ENCODE measurements around the gene MMP13.
"Not testable (repeated sequence)": the region's sequence is repeated elsewhere in the genome, so short reads cannot be mapped to it uniquely, and the experiment has no call there.

Gene MMP13

DNA sequence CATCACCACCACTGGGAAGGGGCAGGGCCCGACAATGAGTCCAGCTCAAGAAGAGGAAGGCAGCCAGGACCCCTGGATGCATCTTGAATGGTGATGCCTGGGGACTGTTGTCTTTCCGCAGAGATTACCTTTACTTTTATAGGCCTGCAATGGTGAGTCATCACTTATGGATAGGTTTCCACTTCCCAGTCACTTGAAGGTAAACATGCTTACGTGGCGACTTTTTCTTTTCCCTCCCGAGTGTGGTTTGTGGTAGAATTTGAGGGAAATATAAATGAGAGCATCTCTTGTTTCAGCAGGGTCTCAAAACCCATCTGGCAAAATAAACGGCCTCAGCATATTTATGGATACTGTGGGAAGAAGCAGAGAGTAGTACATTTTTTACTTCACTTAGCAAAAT, at the start of gene MMP13:
TSS of gene MMP13 (minus strand) at position 109 of the 400 bp plus-strand sequence. CDS start at position 82, 27 bp downstream.
- DNase-seq (ENCODE audit: low spot score): peak; percentile 46

DNA sequence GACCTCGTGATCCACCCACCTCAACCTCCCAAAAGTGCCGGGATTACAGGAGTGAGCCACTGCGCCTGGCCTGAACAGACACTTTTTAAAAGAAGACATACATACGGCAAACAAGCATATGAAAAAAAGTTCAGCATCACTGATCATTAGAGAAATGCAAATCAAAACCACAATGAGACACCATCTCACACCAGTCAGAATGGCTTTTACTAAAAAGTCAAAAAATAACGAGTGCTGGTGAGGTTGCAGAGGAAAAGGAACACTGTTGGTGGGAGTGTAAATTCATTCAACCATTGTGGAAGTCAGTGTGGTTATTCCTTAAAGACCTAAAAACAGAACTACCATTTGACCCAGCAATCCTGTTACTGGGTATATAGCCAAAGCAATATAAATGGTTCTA, 48.7 kb upstream of the MMP13 start:
- DNase-seq (ENCODE audit: low spot score): not testable (repeated sequence)

DNA sequence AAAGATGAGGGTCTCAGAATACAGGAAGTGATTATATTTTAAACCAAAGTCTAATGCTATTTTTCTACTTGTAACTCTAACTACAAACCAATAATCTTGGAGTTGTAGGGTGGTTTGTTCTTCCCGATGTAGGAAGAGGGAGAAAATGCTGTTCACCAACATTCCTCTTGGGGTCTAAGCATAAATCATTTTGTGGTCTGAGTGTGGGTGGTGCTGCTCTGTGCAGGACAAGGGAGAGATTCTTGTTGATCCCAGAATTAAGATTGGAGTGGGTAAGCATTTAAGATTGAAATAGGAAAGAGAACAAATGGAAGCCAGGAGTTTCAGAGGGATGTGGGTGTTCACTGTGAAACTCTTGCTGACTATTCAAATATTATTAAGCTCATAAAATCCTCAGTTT, 38.6 kb upstream of the MMP13 start:
- no peak for DNase-seq (ENCODE audit: low spot score)

DNA sequence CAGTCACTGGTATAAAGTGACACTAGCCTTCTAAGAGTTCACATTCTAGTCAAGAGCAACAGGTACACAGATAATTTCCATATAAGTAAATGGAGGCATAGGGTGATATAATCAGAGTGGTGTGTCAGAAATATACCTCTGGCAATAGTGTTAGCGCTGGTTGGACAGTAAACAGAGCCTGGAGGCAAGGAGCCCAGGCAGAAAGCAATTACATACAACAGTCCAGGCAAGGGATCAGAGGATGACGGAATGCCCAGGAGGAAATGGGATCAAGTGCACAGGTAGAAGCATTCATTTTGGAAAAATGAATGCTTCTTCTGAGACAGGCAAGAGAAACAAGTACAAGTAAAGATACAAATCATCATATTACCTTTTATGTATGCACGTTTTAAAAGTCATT, 36.2 kb upstream of the MMP13 start:
- no peak for DNase-seq (ENCODE audit: low spot score)

DNA sequence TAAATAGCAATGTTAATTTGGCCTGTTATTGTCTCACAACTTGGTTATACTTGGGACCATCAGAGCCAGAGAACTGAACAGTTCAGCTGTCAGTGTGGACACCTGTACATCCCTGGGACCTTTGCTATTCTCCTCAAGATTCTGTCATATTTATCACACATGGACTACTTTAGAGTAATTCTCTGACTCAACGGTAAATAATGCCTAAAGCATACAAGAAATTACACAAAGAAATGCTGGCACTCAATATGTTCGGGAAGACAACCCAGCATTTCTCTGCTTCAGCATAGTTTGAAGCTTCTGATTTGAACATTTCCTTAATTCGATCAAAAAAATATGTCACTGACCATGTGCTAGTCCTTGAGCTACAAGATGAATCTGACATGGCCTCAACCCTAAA, 34.6 kb upstream of the MMP13 start:
- no peak for DNase-seq (ENCODE audit: low spot score)

DNA sequence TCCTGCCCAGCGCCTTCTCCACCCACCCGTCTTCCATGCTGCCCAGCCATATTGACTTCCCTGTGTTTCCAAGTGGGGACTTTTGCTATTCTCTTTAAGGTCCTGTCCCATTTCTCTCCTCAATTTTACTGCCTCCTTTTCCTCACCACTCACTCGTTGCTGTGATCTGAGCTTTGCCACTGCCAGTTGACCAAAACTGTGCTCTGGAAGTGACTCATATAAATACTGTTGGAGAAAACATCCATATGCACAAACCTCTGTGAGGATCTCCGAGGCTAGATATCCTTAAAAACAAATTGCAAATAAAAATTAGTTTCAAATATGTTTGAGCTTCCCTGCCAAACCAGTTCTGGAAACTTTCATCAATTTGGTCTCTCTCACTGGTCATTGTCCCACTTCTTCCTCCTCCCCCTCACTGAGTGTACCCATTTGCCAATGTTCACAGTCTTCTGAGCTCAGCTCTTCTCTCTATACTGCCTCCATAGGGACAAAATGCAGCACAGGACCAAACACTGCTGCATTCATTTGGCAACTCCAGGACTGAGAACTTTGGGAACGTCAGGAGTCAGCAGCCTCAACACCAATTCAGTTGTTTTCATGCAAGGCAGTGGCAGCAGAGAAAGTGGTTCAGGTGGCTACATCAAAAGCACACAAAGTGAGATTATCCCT, 34.0 kb upstream of the MMP13 start:
- DNase-seq (ENCODE audit: low spot score): no peak

DNA sequence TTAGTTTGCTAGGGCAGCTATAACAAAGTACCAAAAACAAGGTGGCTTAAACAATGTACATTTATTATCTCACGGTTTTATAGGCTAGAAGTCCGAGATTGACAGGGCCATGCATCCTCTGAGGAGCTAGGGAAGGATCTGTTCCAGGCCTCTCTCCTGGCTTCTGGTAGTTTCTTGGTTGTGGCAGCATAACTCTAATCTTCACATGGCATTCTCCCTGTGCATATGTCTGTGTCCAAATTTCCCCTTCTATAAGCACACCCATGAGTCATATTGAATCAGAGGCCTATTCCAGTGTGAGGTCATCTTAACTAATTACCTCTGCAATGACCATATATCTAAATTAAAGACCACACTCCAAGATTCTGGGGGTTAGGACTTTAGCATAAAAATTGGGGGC, 31.3 kb upstream of the MMP13 start:
- no peak for DNase-seq (ENCODE audit: low spot score)

DNA sequence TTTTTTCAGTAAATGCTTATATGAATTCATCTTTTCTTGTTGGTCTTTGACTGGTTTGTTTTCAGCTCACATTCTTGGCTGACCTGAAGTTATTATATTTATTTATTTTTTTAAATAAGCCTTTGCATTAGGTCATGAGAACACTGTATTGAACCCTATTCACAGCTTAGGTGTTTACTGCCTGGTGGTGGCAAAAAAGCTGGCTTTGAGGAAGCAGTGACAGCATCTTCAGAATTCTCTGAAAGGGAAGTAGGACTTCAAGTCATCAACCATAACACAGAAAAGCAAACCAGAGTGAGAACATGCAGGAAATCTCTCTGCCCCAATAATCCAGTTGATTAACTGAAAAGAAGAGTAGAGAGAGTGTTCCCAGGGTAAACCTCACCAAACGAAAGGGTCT, 30.3 kb upstream of the MMP13 start:
- no peak for DNase-seq (ENCODE audit: low spot score)

DNA sequence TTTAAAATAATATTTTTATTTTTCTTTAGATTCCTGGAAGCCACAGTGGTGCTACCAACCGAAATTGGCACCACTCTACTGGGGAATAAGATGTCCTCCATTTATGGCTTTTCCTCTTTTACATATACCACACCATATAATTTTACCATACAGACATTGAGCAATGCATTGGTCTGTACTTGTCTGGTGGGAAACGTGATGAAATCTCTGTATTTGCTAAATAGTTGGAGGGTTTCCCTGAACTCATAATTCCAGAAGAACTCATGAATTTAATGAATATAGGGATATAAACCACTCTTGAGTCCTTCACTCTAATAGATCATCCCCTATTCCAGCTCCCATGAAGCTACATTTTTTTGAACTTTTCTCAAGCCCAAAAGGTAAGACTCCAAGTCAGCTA, 28.0 kb upstream of the MMP13 start:
- no peak for DNase-seq (ENCODE audit: low spot score)

DNA sequence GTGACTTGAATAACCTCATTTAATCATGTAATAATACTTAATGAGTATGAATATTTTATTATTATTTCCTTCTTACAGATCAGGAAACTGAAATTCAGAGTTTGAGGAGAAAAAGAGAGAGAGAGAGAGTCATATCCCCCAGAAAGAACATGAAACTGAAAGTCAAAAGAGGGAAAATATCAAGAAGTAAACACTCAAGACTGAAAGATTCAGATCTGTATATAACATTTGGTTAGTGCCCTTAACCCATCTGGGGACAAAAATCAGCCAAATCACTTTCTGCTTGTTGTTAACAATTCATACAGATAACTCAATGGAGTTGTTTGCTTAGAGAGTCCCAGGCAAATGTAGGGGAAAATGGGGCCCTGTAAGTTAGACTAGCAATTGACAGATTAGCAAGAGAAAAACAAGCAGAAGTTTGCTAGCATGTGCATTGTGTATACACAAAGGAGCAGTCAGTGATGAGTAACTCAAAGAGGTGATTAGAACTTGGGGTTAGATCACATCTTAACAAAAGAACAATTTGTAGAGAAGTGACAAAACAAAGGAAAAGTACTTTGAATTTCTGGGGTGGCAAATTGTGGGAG, 25.9 kb upstream of the MMP13 start:
- DNase-seq (ENCODE audit: low spot score): no peak

DNA sequence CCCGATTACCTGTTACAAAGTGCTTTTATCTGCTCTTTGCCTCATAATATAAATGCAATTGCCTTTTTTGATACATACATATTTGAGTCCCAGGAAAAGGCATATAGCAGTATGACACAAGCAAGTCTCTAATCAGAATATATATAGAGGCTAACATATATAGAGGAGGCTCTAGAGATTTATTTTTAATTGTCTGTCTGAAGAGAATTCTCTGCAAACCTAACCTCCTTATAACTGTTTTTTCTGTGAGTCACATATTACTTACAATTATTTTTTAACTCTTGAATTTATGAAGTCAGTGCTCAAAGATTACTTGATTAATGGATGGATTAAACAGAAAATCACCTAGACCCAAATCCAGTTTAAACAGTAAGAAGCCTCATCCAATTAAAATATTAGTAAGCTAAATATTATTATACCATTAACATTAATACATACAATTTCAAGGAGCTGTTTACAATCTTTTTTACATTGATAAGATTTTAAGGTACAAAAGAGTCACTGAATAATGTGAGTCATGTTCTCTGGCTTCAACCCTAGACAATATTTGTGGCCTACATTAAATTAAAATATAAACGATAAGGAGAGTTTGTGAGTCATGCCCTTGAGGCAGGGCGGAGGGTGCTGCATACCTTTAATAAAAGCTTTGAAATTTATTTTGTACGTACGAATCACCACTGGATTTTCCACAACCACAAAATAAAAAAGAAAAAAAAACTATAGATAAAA, 19.2 kb upstream of the MMP13 start:
- DNase-seq (ENCODE audit: low spot score): peak; percentile 51

DNA sequence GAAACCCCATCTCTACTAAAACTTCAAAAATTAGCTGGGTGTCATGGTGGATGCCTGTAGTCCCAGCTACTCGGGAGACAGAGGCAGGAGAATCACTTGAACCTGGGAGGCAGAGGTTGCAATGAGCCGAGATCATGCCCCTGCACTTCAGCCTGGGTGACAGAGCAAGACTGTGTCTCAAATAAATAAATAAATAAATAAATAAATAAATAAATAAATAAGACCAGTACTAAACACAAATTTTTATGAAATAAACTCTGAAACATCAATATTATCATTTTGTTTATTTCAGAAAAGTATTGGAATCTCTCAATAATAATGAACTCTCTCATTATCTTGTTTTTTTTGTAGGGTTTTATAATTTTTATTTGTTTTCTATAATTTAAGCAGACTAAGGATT, 18.2 kb upstream of the MMP13 start:
- not testable (repeated sequence) for DNase-seq (ENCODE audit: low spot score)

DNA sequence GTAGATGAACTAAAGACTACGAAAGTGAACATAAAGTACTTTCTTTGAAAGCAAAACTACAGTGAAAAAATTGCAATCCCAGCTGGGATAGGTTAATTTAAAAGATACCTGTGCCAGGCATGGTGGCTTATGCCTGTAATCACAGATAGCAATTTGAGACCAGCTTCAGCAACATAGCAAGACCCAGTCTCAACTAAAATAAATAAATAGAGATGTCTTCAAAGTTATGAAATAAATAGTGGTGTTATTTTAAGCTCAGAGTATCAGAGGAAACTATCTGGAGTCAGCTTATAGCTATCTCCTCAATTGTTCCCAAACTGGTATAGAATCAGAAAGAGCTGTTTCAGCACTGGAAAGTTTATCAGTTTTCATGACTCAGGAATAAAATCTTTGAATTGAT, 17.3 kb upstream of the MMP13 start:
- DNase-seq (ENCODE audit: low spot score): no peak

DNA sequence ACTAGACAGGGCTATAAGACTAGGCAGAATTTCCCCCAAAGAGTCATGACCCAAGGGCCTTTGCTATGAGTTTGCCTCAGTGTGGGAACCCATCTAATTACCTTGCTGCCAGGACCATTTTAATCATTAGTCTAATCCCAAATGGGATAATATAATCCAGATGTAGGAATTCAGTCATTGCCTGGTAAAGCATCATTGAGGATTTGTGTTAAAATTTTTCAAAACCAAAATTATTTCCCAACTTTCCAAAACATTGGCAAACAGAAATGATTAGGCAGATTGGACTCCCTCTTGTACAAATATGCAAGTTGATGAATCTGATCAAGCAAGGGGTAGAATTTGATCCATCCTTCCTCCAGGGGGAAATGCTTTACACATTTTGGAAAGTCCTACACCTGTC, 16.2 kb upstream of the MMP13 start:
- DNase-seq (ENCODE audit: low spot score): no peak

DNA sequence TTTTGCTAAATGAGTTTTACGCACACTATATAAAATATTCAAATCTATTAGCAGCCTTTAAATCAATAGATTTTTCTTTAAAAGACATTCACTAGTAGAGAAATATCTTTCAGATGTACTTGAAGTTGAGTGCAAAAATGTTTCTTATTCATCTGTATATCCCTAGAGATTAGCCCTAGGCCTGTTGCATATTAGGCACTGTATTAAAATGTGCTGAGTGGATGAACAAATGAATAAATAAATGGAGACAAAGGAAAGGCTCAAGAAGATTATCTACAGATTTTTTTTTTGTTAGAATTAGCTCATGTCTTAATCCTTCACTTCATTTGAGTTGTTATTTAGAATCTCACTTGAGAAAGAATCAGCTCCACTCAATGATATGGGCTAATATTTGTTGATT, 12.0 kb upstream of the MMP13 start:
- DNase-seq (ENCODE audit: low spot score): no peak

DNA sequence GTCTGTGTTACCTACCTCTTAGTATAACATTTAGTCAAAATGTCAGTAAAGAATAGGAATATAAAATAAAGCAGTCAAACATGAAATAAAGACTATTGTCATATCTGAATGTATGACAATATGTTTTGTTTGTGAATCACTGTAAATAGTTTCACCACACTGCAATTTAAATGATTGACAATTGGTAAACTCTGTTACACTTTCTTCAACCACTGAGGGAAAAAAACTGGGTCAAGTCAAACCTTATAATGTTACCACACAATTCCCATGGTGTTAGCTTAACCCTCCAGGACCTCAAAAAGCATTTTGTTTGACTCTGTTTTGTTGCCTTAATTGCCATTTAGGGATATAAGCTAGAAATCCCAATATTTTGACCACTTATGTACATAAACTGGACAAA, 10.5 kb upstream of the MMP13 start:
- DNase-seq (ENCODE audit: low spot score): no peak

DNA sequence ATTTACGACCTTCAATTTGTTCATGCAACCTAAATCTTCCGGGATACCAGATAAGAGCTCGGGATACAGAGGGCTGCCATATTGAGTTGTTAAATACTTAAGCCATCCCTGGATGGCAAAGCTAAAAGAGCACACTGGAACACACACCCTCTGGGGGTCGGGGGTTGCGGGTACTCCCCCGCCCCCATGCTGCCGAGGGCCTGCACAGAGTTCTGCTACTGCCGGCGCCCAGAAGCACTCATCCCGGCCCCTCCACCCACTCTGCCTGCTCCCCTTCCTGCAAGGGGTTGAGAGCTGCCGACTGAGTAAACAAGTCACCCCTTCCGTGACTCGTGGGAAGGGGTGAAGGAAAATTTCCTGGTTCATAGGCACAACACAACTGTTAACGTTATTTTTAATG, 9.3 kb upstream of the MMP13 start:
- DNase-seq (ENCODE audit: low spot score): no peak

DNA sequence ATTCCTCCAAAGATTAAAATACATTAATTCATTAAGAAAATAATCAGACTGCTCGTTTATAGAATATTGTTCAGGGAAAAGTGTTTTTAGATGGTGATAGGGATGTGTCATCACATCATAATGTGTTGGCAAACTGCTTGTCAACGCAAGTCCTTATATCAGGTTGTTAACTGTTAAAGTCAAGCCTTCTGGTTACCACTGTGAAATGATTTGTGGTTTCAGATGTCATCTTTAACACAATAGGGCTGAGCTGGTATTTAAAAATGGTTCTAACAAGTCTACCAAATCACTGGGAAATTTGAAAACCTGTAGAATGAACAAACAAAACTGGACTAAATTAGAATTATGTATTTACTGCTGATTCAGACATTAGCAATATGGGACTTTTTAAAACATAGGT, 2.4 kb upstream of the MMP13 start:
- DNase-seq (ENCODE audit: low spot score): no peak

DNA sequence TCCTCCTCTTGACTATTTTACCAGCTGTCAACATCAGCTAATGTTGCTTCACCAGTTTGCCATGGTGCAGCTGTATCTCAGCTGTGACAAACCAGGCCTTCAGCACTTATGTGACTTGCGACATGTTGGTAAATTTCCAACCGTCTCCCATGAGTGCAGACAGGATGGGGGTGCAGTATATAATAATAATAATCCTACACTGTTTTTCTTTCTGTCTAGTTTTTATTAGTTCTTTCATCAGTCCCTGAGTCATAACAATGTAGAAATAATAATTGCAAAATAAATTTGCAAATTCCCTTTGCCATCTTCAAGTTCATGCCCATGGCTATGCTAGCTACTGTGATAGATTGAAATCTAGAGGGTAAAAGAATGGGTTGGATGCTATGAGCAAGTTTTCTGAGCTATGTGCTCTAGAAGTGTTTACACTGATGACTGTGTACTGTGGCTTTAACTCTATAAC, 4.9 kb downstream of the MMP13 start:
- no peak for DNase-seq (ENCODE audit: low spot score)

DNA sequence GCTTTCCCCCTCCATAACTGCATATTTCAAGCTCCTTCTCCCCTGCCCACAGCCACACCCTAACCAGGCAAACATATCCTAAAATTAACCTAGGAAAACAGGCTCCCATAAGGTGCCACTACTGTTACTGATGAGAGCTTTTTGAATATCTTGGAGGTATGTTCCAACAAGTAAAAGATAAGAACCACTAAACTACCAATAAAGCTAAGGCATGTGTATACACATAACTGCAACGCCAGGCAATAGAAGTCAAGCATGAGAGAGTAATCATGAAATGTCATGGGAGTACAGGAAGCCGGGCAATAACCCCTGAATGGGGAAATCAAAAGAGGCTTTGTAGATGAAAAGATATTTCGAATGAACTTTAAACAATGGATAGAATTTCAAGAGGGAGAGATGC, 9.3 kb downstream of the MMP13 start:
- DNase-seq (ENCODE audit: low spot score): no peak

DNA sequence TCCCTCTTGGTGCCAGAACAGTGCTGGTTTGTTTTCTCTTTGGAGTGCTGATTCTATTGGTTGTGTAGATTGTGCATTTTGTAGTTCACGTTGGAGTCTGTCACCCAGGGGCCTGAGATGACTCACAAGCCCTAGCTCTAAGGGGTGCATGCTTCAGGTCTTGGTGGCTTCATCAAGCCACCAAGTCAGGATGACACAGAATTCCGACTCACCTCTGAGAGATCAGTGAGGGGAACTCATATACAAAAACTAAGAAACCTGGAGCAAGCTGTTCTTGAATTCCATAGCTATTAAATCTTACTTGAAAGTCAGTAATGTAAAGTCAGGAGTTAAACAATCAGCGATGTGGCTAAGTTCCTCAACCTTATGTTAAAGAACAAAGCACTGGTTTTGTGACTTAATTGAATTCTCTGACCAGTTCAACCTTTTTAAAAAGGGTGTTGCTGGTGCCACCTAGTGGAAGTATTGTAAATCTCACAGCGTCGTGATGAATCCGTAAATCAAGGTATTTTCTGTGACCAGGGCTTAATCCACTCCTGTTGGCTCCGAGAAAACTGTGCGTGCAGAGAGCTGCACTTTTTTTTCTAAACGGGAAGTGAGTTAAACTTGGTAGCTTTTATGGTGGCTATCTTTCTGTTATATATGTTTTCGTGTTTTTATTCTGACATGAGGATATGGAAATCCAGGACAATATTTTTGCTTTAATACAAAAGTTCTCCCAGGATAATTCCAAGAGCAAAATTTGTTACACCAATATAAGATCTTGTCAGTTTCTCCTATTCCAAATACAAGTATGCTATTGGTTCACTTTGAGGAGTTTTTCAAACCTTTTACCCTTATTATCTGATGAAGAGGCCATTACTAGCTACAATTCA, 14.6 kb downstream of the MMP13 start:
- DNase-seq (ENCODE audit: low spot score): peak; percentile 69

DNA sequence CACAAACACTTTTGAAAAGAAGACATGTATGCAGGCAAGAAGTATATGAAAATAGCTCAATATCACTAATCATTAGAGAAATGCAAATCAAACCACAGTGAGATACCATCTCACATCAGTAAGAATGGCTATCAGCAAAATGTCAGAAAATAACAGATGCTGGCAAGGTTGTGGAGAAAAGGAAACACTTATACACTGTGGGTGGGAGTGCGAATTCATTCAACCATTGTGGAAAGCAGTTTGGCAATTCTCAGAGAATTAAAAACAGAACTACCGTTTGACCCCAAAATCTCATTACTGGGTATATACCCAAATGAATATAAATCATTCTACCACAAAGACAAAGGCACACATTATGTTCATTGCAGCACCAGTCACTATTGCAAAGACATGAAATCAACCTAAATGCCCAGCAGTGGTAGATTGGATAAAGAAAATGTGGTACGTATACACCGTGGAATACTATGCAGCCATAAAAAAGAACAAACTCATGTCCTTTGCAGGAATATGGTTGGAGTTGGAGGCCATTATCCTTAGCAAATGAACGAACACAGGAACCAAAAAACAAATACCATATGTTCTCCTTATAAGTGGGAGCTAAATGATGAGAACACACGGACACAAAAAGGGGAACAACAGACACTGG, 18.5 kb downstream of the MMP13 start:
- DNase-seq (ENCODE audit: low spot score): no peak

Data from LoVo (cell line).